Breast epithelium (tissue), 4 donors: ENCODE data around the gene LIX1. TPM values are rescaled to one million over a fixed set of nuclear protein-coding genes. Genes with fewer than 3 reads are reported as not detected.
A peak's percentile ranks its signal among the peaks of the same experiment; 100 is the strongest.

Experiments used
- DNase-seq, 2 donors: peaks; one replicate each; pipeline ENCODE4 v3.0.0-alpha.2; 2019; ENCODE audit warnings: low spot score in 2 of 2
- H3K27ac ChIP-seq, 2 donors: fragments of 200-600 bp; sonication (generic) in 1 of 2; one replicate each; pipeline ENCODE4 v1.5.1; 2016 to 2019; ENCODE audit warnings: mild to moderate bottlenecking in 1 of 2
- H3K27me3 ChIP-seq, 2 donors: fragments of 200-600 bp; sonication (generic) in 1 of 2; one replicate each; pipeline versions ENCODE4 v1.5.1 to v1.6.0; 2017 to 2019; ENCODE audit warnings: control low read depth in 1 of 2, mild to moderate bottlenecking in 1 of 2
- H3K36me3 ChIP-seq: fragments of 200-600 bp; one replicate; pipeline ENCODE4 v1.5.1; 2019
- H3K4me1 ChIP-seq, 2 donors: fragments of 200-600 bp; sonication (generic); one replicate each; pipeline ENCODE4 v1.5.1; 2016 to 2019; ENCODE audit warnings: control low read depth in 1 of 2
- H3K4me3 ChIP-seq, 3 donors: fragments of 200-600 bp; sonication (generic); 1 replicate in 2 of 3; 2 replicates in 1 of 3; pipeline ENCODE4 v1.5.1; 2016 to 2019; ENCODE audit warnings: mild to moderate bottlenecking in 3 of 3, moderate library complexity in 2 of 3
- H3K9me3 ChIP-seq, 2 donors: fragments of 200-600 bp; sonication (generic) in 1 of 2; one replicate each; pipeline ENCODE4 v1.5.1; 2016 to 2019; ENCODE audit warnings: control low read depth in 1 of 2
- CTCF ChIP-seq, 3 donors: fragments of 450-650 bp; IDR thresholded peaks; one replicate each; pipeline ENCODE4 v1.5.1; 2016 to 2017; ENCODE audit warnings: antibody characterized with exemption in 3 of 3, mild to moderate bottlenecking in 3 of 3, moderate library complexity in 3 of 3
- POLR2A ChIP-seq: fragments of 450-650 bp; IDR thresholded peaks from one replicate; pipeline ENCODE4 v1.6.1; 2016; ENCODE audit warnings: antibody characterized with exemption, mild to moderate bottlenecking, moderate library complexity
- POLR2AphosphoS5 ChIP-seq, 3 donors: sonication (generic); formaldehyde crosslinking; IDR thresholded peaks; one replicate each; pipeline ENCODE4 v1.6.1; 2017; ENCODE audit warnings: antibody characterized with exemption in 3 of 3
- intact Hi-C: fragments of 100-400 bp; cut with DNase I; formaldehyde crosslinking; loops from one replicate; pipeline ENCODE4 v1.15.1; 2023; ENCODE audit warnings: low total_unique reads
- total RNA-seq, 3 donors: library from RNA; depleted of rRNA; stranded (reverse); fragments of >200 nt; gene quantifications; one replicate each; pipeline ENCODE4 v1.1.0, GENCODE V29; 2016

Gene LIX1
- total RNA-seq, 3 donors from 2014 or later = 0.15 TPM; not detected in 2

GRCh38 chr5:97167435-97167834 is 25.0 kb upstream of the LIX1 start:
- Histone ChIP-seq H3K27me3 (no peaks in the 10 kb centered on the region), H3K4me1 (no peaks in the 10 kb centered on the region), H3K4me3 (no peak overlapping the region), H3K36me3 (peaks cover 7% of the 10 kb centered on the region), H3K9me3 (no peaks in the 10 kb centered on the region), H3K27ac (no peak overlapping the region)
- no peak for TF ChIP-seq CTCF (IDR thresholded peaks at IDR 0.05)
- no peak for TF ChIP-seq POLR2AphosphoS5 (IDR thresholded peaks at IDR 0.05)
- no peak for TF ChIP-seq POLR2A
- intact Hi-C loops = no loop called here
- no peak for DNase-seq

GRCh38 chr5:97165726-97166125 is 23.3 kb upstream of the LIX1 start:
- TF ChIP-seq CTCF (IDR thresholded peaks at IDR 0.05) = no peak
- TF ChIP-seq POLR2A = no peak
- TF ChIP-seq POLR2AphosphoS5 (IDR thresholded peaks at IDR 0.05) = no peak
- Histone ChIP-seq H3K27ac (no peak overlapping the region), H3K27me3 (no peaks in the 10 kb centered on the region), H3K36me3 (peaks cover 7% of the 10 kb centered on the region), H3K4me3 (no peak overlapping the region), H3K9me3 (no peaks in the 10 kb centered on the region), H3K4me1 (no peaks in the 10 kb centered on the region)
- intact Hi-C loops = no loop called here
- no peak for DNase-seq

- Histone ChIP-seq H3K36me3 (peaks cover 7% of the 10 kb centered on the region), H3K27ac (no peak overlapping the region), H3K9me3 (no peaks in the 10 kb centered on the region), H3K4me1 (no peaks in the 10 kb centered on the region), H3K4me3 (no peak overlapping the region), H3K27me3 (no peaks in the 10 kb centered on the region)
- TF ChIP-seq POLR2A (no peak), CTCF (IDR thresholded peaks at IDR 0.05) (no peak), POLR2AphosphoS5 (IDR thresholded peaks at IDR 0.05) (no peak)
- intact Hi-C loops = no loop called here
- no peak for DNase-seq
These were observed 22.4 kb upstream of the LIX1 start for GRCh38 chr5:97164846-97165245.

GRCh38 chr5:97163790-97164285 is 21.4 kb upstream of the LIX1 start:
- no peaks in the 10 kb centered on the region for H3K4me1 ChIP-seq
- no peak overlapping the region for H3K4me3 ChIP-seq
- no peak for TF ChIP-seq POLR2AphosphoS5 (IDR thresholded peaks at IDR 0.05)
- no peak for TF ChIP-seq CTCF (IDR thresholded peaks at IDR 0.05)
- no peak for TF ChIP-seq POLR2A
- no peaks in the 10 kb centered on the region for H3K9me3 ChIP-seq
- peaks cover 7% of the 10 kb centered on the region for H3K36me3 ChIP-seq
- no peak for DNase-seq
- no peak overlapping the region for H3K27ac ChIP-seq
- H3K27me3 ChIP-seq = no peaks in the 10 kb centered on the region
- intact Hi-C loops = no loop called here

- no peak for DNase-seq
- no peak overlapping the region for H3K27ac ChIP-seq
- H3K36me3 ChIP-seq = peaks cover 7% of the 10 kb centered on the region
- peak in 2 of 3 donors; percentile 34 to 37 for TF ChIP-seq CTCF (IDR thresholded peaks at IDR 0.05)
- TF ChIP-seq POLR2AphosphoS5 (IDR thresholded peaks at IDR 0.05) = no peak
- H3K9me3 ChIP-seq = peaks cover 0 to 3% of the 10 kb centered on the region in 2 donors
- no peaks in the 10 kb centered on the region for H3K4me1 ChIP-seq
- no peak overlapping the region for H3K4me3 ChIP-seq
- no peaks in the 10 kb centered on the region for H3K27me3 ChIP-seq
- intact Hi-C loops = no loop called here
These were observed 21.0 kb upstream of the LIX1 start for GRCh38 chr5:97163360-97163764.
